ENCODE data around the gene CHGA.

DNA sequence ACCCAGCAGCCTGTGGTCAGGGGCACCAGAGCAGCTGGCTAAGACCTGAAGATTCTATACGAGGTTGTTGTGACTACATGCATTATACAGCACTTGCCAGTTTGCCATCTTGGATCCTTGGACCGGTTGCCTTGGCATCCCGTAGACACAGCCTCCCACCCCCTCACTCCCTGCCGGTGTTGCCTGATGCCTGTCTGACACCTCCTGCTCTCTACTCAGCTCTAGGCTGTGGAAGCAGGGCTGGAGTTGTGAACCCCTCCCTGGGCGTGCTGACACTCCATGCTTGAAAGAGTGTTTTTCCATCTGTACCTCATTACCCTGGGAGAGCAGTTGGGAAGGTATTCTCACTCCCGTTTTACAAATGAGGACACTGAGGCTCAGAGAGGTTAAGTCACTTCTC lies 2.5 kb downstream of the CHGA start:
- TF ChIP-seq SP1 (IDR thresholded peaks at IDR 0.05), result no peak
- no peak for TF ChIP-seq FOXK2 (IDR thresholded peaks at IDR 0.05)

All from HEK293T (cell line).